GM12873 (cell line): ENCODE measurements around the gene NETO2.

ENCODE experiments used
- CTCF ChIP-seq: IDR thresholded peaks from 2 replicates; pipeline ENCODE4 v1.5.1; 2012; ENCODE audit warnings: low read depth, mild to moderate bottlenecking, moderate library complexity, low read length, control low read depth; ENCODE audit not compliant: insufficient read depth; ENCODE audit errors: missing control alignments

NETO2 gene

GRCh38 chr16:47033176-47033575 is 110.6 kb downstream of the NETO2 start:
- TF ChIP-seq CTCF, result no peak

GRCh38 chr16:47029724-47030123 is 114.0 kb downstream of the NETO2 start:
- TF ChIP-seq CTCF, result no peak

- no peak for TF ChIP-seq CTCF
Measured at GRCh38 chr16:47028767-47029377, 114.9 kb downstream of the NETO2 start.
